NCI-H748 (cell line): ENCODE data around the gene GSN.

Experiments
- DNase-seq: peaks from one replicate; lab custom pipeline; 2025; ENCODE audit not compliant: unreplicated experiment; lab: John Stamatoyannopoulos, UW

GSN gene

DNA sequence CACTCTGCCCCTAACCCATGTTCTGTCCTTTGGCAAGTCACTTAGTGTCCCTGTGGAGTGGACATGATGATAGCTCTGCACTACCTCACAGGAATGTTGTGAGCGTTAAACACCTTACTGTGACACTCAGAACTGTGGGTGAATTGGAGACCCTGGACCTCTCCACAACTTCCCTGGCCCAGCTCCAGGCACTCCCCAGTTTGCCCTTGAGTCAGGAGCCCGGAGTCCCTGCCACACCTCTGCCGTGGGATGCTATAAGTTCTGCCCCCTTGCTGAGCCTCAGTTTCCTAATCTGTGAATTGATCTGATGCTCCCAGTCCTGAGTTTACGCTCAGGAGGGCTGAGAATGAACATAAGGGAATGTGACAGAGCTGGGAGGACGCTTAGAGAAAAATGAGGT lies 34.4 kb downstream of the GSN start:
- DNase-seq, result no peak

DNA sequence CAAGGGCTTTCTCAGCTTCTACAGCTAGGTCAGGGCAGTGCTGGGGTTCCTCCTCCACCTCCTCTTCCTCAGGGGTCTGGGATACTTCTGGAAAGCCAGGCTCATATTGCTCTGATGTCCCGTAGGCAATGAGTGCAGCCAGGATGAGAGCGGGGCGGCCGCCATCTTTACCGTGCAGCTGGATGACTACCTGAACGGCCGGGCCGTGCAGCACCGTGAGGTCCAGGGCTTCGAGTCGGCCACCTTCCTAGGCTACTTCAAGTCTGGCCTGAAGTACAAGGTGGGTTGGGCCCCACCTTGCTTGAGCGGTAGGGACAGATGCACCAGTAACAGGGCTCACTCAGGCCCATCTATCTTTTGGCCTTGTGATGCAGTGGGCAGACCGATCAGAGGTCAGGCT lies 34.8 kb downstream of the GSN start:
- no peak for DNase-seq

DNA sequence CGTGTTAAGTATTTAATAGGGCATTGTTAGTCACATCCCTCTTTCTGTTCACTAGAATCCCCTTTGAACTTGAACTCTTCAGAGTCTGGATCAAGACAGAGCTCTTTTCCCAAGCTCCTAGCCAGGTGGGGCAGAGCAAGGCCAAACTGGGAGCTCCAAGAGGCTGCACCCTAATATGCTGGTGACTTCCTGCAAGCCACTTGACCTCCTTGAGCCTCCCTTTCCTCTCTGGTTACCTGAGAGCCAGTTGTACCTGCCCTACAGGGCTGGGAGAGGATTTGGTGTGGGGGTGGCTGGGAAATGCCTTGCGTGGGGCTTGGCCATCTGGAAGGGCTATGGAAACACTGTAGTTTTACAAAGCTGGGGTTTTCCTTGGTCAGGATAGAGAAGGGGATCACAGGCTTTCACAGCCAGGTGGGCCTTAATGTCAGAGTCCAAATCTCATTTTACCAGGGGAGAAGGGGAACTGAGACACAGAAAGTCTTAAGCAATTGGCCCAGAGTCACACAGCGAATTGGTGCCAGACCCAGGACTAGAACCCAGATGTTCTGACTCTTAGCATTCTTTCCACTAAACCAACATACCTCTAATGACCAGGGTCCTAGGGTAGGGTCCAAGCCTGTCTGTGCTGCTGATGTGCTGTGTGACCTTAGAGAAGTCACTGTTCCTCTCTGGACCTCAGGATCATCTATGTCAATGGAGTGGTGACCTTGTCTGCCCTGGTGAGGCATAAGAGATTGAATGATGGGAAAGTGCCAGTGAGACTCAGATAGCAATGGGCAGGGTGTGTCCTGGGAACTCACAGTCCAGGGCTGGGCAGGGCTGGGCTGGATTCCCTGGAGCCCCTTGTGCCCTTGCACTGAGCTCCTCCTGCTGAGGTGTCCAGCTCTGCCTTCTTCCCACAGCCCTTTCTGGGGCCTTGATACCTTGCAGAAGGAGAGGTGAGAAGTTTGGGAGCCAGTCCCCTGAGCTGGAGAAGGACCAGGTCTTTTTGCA lies 35.8 kb downstream of the GSN start:
- no peak for DNase-seq

DNA sequence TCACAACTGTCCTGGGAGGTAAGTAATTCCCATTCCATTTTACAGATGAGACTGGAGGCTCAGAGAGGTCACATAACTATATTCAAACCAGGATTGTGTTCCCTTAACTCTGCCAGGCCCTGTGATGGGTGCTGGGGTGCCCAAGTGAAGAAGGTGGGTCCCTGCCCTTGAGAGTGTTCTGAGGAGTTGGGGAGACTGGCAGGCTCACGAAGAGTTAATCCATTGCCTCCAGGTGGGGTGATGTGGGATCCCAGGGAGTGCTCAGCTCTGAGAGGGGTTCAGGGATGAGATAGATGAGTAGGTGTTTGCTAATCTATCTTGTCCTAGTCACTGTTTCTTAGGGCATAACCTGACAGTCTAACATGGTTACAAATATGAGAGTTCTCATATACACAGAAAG lies 36.7 kb downstream of the GSN start:
- no peak for DNase-seq

DNA sequence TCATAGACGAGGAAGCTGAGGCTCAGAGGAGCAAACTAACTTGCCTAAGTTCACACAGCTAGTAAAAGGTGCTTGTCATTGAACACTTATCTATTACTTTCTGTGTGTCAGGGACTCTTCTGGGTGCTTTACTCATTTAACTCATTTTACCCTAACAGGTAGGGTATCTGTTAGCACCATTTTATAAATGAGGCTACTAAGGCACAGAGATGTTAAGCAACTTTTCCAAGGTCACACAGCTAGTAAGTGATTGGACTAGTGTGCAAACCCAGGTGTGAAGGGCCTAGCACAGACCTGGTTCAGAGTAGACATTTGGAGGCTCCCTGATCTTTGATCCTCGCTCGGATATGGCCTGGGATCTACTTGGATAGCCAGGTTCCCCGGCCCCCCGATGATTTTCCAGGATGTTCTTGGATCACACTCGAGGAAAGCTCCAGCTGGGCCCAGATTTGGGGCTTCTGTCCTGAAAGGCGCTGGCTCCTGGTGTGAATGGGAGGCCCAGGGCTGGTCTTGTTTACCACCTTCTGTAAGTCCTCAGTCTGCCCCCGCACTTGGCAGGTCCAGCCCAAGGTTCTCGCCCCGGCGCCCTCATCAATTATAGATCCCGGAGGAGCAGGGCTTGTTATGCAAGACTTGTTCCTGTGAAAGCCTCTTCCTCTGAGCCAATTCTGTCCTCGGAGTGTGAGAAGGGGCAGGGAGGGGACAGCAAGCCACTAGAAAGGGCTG lies 37.5 kb downstream of the GSN start:
- DNase-seq, result no peak

DNA sequence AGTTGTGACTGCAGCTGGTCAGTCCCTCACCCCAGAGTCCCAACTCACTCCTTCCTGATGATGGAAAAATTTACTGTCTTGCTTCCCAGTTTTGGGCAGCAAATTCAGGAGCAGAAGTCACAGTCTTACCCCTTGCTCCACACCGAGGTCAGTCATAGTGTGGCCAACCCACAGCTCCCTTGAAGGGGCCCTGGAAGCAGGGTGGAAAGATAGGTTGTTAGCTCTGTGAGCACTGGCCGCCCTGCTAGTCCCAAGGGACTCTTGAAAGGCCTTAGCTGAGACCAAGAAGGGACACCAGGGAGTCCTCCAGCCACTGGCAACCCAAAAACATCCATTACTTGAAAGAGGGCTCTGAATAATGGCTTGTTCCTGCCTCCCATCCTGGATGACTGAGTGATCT lies 40.0 kb downstream of the GSN start:
- DNase-seq, result no peak

DNA sequence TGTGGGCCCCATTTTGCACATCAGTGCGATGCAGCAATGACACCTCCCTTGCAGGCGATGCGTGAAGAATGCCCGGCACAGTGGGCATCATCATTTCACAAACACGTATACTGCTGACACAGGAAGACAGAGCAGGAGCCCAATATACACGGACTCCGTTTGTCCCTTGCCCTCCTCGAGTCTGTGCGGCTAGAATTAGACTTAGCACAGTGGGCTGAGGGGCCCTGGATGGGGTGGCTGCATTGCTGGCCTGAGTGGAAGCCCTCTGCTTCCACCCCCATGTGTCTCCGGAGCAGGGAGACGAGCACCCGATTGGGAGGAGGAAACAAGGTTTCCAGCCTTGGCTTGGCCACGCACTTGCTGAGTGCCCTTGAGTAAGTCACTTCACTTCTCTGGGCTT lies 40.8 kb downstream of the GSN start:
- DNase-seq, result no peak

- DNase-seq, result no peak
These were observed 41.2 kb downstream of the GSN start for GRCh38 chr9:121309171-121309570.

DNA sequence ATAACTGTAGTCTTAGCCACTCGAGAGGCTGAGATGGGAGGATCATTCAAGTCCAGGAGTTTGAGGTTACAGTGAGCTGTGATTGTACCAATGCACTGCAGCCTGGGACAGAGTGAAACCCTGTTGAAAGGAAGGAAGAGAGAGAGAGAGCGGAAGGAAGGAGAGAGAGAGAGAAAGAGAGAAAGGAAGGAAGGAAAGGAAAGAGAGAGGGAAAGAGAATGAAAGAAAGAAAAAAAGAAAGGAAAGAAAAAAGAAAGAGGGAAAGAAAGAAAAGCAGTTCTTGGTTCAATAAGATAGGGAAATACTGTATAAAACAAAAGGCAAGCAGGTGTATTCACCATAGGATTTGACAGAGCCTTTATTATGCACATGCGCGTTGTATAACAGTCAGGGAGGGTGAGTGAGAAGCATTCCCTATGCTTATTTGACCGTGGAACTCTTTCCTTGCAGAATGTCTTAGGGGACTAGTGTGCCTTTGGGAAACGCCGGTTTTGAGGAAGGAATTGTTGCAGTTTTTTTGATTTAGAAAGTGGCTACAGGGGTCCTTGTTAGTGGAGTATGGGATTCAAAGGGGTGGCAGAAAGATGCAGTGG lies 42.0 kb downstream of the GSN start:
- no peak for DNase-seq

- no peak for DNase-seq
These were observed 42.6 kb downstream of the GSN start for GRCh38 chr9:121310571-121310970.

- DNase-seq, result no peak
These were observed 44.2 kb downstream of the GSN start for GRCh38 chr9:121312169-121312568.

DNA sequence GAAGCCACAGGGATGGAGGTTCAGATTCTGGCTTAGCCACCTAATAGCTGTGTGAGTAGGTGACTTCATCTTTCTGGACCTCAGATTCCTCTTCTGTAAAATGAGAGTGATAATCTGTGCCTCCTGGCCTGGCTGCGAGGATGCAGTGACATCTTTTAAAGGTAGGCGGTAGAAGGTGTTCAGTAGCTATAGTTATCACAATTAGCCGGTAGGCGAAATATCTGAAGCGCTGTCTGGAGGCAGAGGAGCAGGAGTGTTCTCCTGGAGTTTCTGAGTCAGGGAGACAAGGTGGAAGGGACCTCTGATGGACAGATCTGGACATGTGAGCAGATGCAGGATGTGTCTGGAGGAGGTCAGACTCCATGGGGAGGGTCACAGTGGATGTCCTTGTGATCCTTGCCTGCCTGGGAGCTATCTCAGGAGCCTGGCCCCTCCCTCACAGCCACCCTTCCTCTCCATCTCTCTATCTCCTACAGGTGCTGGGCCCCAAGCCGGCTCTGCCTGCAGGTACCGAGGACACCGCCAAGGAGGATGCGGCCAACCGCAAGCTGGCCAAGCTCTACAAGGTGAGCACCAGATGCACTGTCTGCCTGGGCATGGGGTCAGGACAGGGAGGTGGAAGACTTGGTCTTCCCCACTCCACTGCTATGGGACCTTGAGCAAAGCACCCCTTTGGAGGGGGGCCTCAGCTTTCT lies 45.6 kb downstream of the GSN start:
- DNase-seq, result no peak

DNA sequence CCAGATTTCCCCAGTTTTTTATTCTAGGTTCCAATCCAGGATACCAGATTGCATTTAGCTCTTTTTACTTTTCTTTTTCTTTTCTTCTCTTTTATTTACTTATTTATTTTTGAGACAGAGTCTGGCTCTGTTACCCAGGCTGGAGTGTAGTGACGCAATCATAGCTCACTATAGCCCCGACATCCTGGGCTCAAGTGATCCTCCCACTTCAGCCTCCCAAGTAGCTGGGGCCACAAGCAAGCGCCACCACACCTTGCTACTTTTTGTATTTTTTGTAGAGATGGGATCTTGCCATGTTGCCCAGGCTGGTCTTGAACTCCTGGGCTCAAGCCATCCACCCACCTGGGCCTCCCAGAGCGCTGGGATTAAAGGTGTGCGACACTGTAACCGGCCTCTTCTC lies 48.4 kb downstream of the GSN start:
- no peak for DNase-seq

GRCh38 chr9:121316852-121317373 lies 49.0 kb downstream of the GSN start:
- no peak for DNase-seq

DNA sequence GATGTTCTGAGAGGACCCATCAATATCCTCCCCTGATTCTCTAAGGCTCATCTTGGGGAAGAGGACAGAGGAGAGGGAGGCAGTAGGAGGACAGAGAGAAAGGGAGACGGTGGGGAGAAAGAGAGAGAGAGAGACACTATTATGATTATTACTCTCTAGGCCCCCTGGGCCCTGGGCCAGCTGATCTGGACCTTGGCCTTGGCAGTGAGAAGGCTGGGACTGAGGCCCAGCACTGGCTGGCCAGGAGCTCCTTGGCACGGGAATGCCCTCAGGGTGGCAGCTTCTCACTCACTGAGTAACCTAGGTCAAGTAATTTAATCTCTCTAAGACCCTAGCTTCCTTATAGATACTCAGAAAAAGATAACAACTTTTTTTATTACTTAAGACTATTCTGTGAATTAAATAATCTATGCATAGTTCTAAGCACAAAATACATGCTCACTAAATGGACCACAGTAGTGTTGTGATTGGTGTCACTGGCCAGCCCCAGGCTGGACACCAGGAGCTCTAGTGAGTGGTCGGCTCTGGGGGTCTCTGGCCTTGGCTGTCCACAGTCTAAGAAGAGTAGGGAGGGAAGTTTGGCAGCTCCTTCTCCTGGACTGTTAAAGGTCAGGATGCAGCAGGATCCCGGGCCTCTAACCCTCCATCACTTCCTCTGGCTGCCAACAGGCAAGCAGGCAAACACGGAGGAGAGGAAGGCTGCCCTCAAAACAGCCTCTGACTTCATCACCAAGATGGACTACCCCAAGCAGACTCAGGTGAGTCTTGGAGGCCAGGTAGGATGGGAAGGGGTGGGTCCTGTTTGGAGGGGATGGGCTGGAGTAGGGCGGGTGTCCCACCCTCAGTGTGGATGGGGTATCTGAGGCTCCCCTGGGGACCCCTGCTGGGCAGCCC lies 50.0 kb downstream of the GSN start:
- DNase-seq, result no peak

- DNase-seq, result no peak
These were observed 50.8 kb downstream of the GSN start for GRCh38 chr9:121318631-121319382.

DNA sequence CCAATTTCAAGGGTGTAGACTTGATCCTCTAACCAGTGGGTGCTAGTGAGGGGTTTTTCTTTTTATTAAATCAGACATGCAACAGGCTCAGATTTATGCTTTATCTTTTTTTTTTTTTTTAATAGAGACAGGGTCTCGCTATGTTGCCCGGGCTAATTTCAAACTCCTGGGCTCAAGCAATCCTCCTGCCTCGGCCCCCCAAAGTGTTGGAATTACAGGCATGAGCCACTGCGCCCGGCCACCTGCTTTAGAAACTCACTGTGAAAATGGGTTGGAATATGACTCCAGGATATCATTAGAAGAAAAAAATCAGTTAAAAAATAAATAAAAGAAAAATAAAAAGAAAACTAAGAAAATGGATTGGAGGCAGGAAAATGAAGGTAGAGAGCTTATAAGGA lies 51.4 kb downstream of the GSN start:
- DNase-seq, result no peak

- DNase-seq, result no peak
These were observed 53.1 kb downstream of the GSN start for GRCh38 chr9:121321016-121321503.
